H1 (cell line): ENCODE measurements around the gene TP53. TPM values are rescaled to one million over a fixed set of nuclear protein-coding genes. Genes with fewer than 3 reads are reported as not detected.

ENCODE experiments used
- CTCF ChIA-PET: fragments of 300-600 bp; sonication (Branson Sonifier 250); formaldehyde crosslinking; loops from one replicate; lab custom pipeline; 2021; ENCODE audit not compliant: partially characterized antibody; lab: Charles Lee
- POLR2A ChIA-PET: fragments of 300-600 bp; sonication (Branson Sonifier 250); formaldehyde crosslinking; loops from one replicate; lab custom pipeline; 2021; ENCODE audit warnings: inconsistent platforms; ENCODE audit not compliant: partially characterized antibody; lab: Charles Lee
- DNase-seq, 2 experiments: peaks; one replicate each; pipeline versions ENCODE4 v3.0.0 to v3.0.0-alpha.2; 2010 to 2022; ENCODE audit warnings: low spot score in 2 of 2, low read depth in 1 of 2, mixed read lengths in 1 of 2
- FAIRE-seq: peaks from 2 replicates; lab custom pipeline; 2011; peaks lifted over from hg19 to GRCh38; lab: Jason Lieb, UNC
- H2AFZ ChIP-seq: 2 replicates; pipeline ENCODE4 v1.8.1; 2012; ENCODE audit warnings: low read length, inconsistent platforms
- H2AK5ac ChIP-seq: 2 replicates; pipeline ENCODE4 v1.6.1; 2013; ENCODE audit warnings: low read depth, low read length
- H2BK120ac ChIP-seq: replicated peaks from 2 replicates; pipeline ENCODE3; 2013; ENCODE audit warnings: low read depth, low read length, inconsistent platforms
- H2BK12ac ChIP-seq: 2 replicates; pipeline ENCODE4 v1.6.1; 2013; ENCODE audit warnings: low read depth, low read length
- H2BK15ac ChIP-seq: 2 replicates; pipeline ENCODE4 v1.6.1; 2013; ENCODE audit warnings: low read length
- H2BK20ac ChIP-seq: 2 replicates; pipeline ENCODE4 v1.6.1; 2013; ENCODE audit warnings: low read length
- H2BK5ac ChIP-seq: 2 replicates; pipeline ENCODE4 v1.6.1; 2013; ENCODE audit warnings: low read depth, low read length
- H3K14ac ChIP-seq: 2 replicates; pipeline ENCODE4 v1.6.1; 2013; ENCODE audit warnings: inconsistent platforms; ENCODE audit not compliant: insufficient read length
- H3K18ac ChIP-seq: 2 replicates; pipeline ENCODE4 v1.6.1; 2013; ENCODE audit warnings: low read length; ENCODE audit errors: extremely low read depth
- H3K23ac ChIP-seq: 2 replicates; pipeline ENCODE4 v1.6.1; 2013; ENCODE audit warnings: inconsistent platforms; ENCODE audit not compliant: insufficient read length
- H3K23me2 ChIP-seq: 2 replicates; pipeline ENCODE4 v1.6.1; 2013; ENCODE audit warnings: low read depth, low read length
- H3K27ac ChIP-seq: 2 replicates; pipeline ENCODE4 v1.6.1; 2011; ENCODE audit warnings: low read depth, low read length, inconsistent platforms
- H3K27me3 ChIP-seq, 4 experiments: replicated peaks in 1 of 4; 1 replicate in 1 of 4; 2 replicates in 3 of 4; pipeline versions ENCODE4 v1.6.1 to v1.8.1; 2011 to 2013; ENCODE audit warnings: low read length in 3 of 4, mild to moderate bottlenecking in 3 of 4, inconsistent platforms in 2 of 4, mixed read lengths in 2 of 4, moderate library complexity in 1 of 4; ENCODE audit not compliant: control insufficient read depth in 3 of 4, insufficient read depth in 3 of 4; ENCODE audit errors: extremely low read depth in 1 of 4
- H3K36me3 ChIP-seq, 4 experiments: 2 replicates each; pipeline versions ENCODE4 v1.6.1 to v1.8.1; 2011 to 2013; ENCODE audit warnings: mild to moderate bottlenecking in 4 of 4, low read length in 3 of 4, moderate library complexity in 2 of 4, control low read depth in 1 of 4, inconsistent platforms in 1 of 4; ENCODE audit not compliant: insufficient read depth in 4 of 4, control insufficient read depth in 2 of 4
- H3K4ac ChIP-seq: replicated peaks from 2 replicates; pipeline ENCODE3; 2013; ENCODE audit warnings: low read length, low read depth, mixed read lengths, inconsistent platforms; ENCODE audit not compliant: insufficient read length
- H3K4me1 ChIP-seq, 4 experiments: replicated peaks in 1 of 4; 1 replicate in 1 of 4; 2 replicates in 3 of 4; pipeline versions ENCODE4 v1.6.1 to v1.8.1; 2011 to 2013; ENCODE audit warnings: low read length in 3 of 4, inconsistent platforms in 2 of 4, mixed read lengths in 1 of 4; ENCODE audit not compliant: insufficient read depth in 4 of 4, control insufficient read depth in 3 of 4
- H3K4me2 ChIP-seq, 2 experiments: 2 replicates each; pipeline versions ENCODE4 v1.6.1 to v1.8.1; 2011 to 2013; ENCODE audit warnings: low read depth in 2 of 2, low read length in 2 of 2, control low read depth in 1 of 2, inconsistent platforms in 1 of 2, mild to moderate bottlenecking in 1 of 2; ENCODE audit not compliant: insufficient read depth in 1 of 2
- H3K4me3 ChIP-seq, 4 experiments: fragments of 200-600, 300-600 bp in 1 of 4; sonication (generic), shearing (Covaris generic), sonication (Bioruptor Twin) in 1 of 4; 2 replicates each; pipeline versions ENCODE4 v1.5.1 to v1.8.1; 2011 to 2016; ENCODE audit warnings: low read length in 4 of 4, low read depth in 3 of 4, control low read depth in 2 of 4, inconsistent platforms in 2 of 4, mild to moderate bottlenecking in 2 of 4, mixed read lengths in 1 of 4, moderate library complexity in 1 of 4; ENCODE audit not compliant: insufficient read depth in 2 of 4; ENCODE audit errors: extremely low read depth in 1 of 4
- H3K56ac ChIP-seq: replicated peaks from 2 replicates; pipeline ENCODE3; 2013; ENCODE audit warnings: low read depth, mild to moderate bottlenecking, mixed read lengths, low read length, inconsistent platforms; ENCODE audit not compliant: insufficient read length
- H3K79me1 ChIP-seq: 2 replicates; pipeline ENCODE4 v1.6.1; 2013; ENCODE audit warnings: low read depth, low read length, control low read depth
- H3K79me2 ChIP-seq, 2 experiments: 2 replicates each; pipeline versions ENCODE4 v1.6.1 to v1.8.1; 2012 to 2013; ENCODE audit warnings: low read length in 2 of 2, mild to moderate bottlenecking in 2 of 2, inconsistent platforms in 1 of 2; ENCODE audit not compliant: insufficient read depth in 2 of 2, control insufficient read depth in 1 of 2
- H3K9ac ChIP-seq, 4 experiments: replicated peaks in 1 of 4; 1 replicate in 1 of 4; 2 replicates in 3 of 4; pipeline versions ENCODE4 v1.6.1 to v1.8.1; 2011 to 2013; ENCODE audit warnings: low read depth in 3 of 4, low read length in 3 of 4, control low read depth in 2 of 4, mild to moderate bottlenecking in 2 of 4, moderate library complexity in 2 of 4, inconsistent platforms in 1 of 4; ENCODE audit errors: extremely low read depth in 1 of 4
- H3K9me3 ChIP-seq, 2 experiments: 2 replicates each; pipeline versions ENCODE4 v1.6.1 to v1.8.1; 2012 to 2013; ENCODE audit warnings: mild to moderate bottlenecking in 2 of 2, moderate library complexity in 2 of 2, control low read depth in 1 of 2, inconsistent platforms in 1 of 2, low read depth in 1 of 2, low read length in 1 of 2, mixed read lengths in 1 of 2; ENCODE audit not compliant: insufficient read depth in 2 of 2
- H4K20me1 ChIP-seq, 2 experiments: replicated peaks in 1 of 2; 2 replicates each; pipeline versions ENCODE3 to v1.8.1; 2011 to 2013; ENCODE audit warnings: inconsistent platforms in 2 of 2, low read length in 2 of 2, mild to moderate bottlenecking in 1 of 2; ENCODE audit not compliant: insufficient read depth in 2 of 2, control insufficient read depth in 1 of 2
- H4K5ac ChIP-seq: 2 replicates; pipeline ENCODE4 v1.6.1; 2013; ENCODE audit warnings: low read length, low read depth, mixed read lengths, inconsistent platforms; ENCODE audit not compliant: insufficient read length
- H4K8ac ChIP-seq: 2 replicates; pipeline ENCODE4 v1.8.0; 2013; ENCODE audit warnings: mild to moderate bottlenecking, moderate library complexity, low read length, inconsistent platforms; ENCODE audit not compliant: insufficient read depth; ENCODE audit errors: extremely low read depth
- H4K91ac ChIP-seq: replicated peaks from 2 replicates; pipeline ENCODE3; 2013; ENCODE audit warnings: low read length, mixed read lengths, inconsistent platforms; ENCODE audit not compliant: insufficient read length
- BACH1 ChIP-seq: IDR thresholded peaks from 2 replicates; pipeline ENCODE4 v1.6.1; 2012; ENCODE audit warnings: low read length, improper control_type of control experiment
- CTBP2 ChIP-seq: IDR thresholded peaks from 2 replicates; pipeline ENCODE4 v1.7.0; 2011; ENCODE audit warnings: borderline replicate concordance, mild to moderate bottlenecking, moderate library complexity, mixed read lengths, low read length; ENCODE audit not compliant: insufficient read depth, insufficient read length
- EP300 ChIP-seq, 2 experiments: IDR thresholded peaks; 1 replicate in 1 of 2; 2 replicates in 1 of 2; pipeline ENCODE4 v1.6.1; 2011 to 2012; ENCODE audit warnings: low read depth in 2 of 2, low read length in 2 of 2, mild to moderate bottlenecking in 2 of 2, borderline replicate concordance in 1 of 2, inconsistent platforms in 1 of 2, moderate library complexity in 1 of 2
- HDAC2 ChIP-seq, 2 experiments: fragments of 300-600 bp in 1 of 2; sonication (generic) in 1 of 2; IDR thresholded peaks; 2 replicates each; pipeline ENCODE4 v1.6.1; 2011 to 2012; ENCODE audit warnings: low read depth in 2 of 2, low read length in 2 of 2, mild to moderate bottlenecking in 2 of 2, moderate library complexity in 2 of 2, borderline replicate concordance in 1 of 2, inconsistent platforms in 1 of 2
- KDM5A ChIP-seq: fragments of 200-600 bp; IDR thresholded peaks from 2 replicates; pipeline ENCODE4 v1.7.1; 2012; ENCODE audit warnings: mild to moderate bottlenecking, low read length, inconsistent platforms, mixed read lengths
- POLR2AphosphoS5 ChIP-seq: IDR thresholded peaks from 2 replicates; pipeline ENCODE4 v1.6.1; 2011; ENCODE audit warnings: low read depth, low read length
- RBBP5 ChIP-seq: IDR thresholded peaks from 2 replicates; pipeline ENCODE4 v1.7.1; 2012; ENCODE audit warnings: low read depth, mild to moderate bottlenecking, inconsistent platforms, low read length, moderate library complexity, borderline replicate concordance
- RXRA ChIP-seq: IDR thresholded peaks from 2 replicates; pipeline ENCODE4 v1.6.1; 2011; ENCODE audit warnings: low read depth, mild to moderate bottlenecking, low read length, moderate library complexity; ENCODE audit not compliant: insufficient read depth
- SIN3A ChIP-seq, 2 experiments: IDR thresholded peaks in 1 of 2; conservative IDR thresholded peaks in 1 of 2; 2 replicates each; pipeline ENCODE4 v1.6.1; 2011 to 2012; ENCODE audit warnings: low read length in 2 of 2, improper control_type of control experiment in 1 of 2, low read depth in 1 of 2, mild to moderate bottlenecking in 1 of 2
- SP2 ChIP-seq: IDR thresholded peaks from 2 replicates; pipeline ENCODE4 v1.6.1; 2012; ENCODE audit warnings: mild to moderate bottlenecking, low read length, inconsistent platforms
- ZNF274 ChIP-seq: IDR thresholded peaks from 2 replicates; pipeline ENCODE4 v1.7.0; 2012; ENCODE audit warnings: low read length, borderline replicate concordance; ENCODE audit errors: extremely low read depth
- WGBS, 2 experiments: shearing (Covaris generic) in 1 of 2; methylation state at CpG; one replicate each; pipeline versions ENCODE4 v1.1.6 to v1.1.7; 2013 to 2015; ENCODE audit warnings: low lambda C conversion rate in 2 of 2, mixed read lengths in 2 of 2, inconsistent platforms in 1 of 2, low coverage in 1 of 2, missing lambda C conversion rate in 1 of 2; ENCODE audit not compliant: insufficient replicate concordance in 2 of 2, insufficient coverage in 1 of 2, insufficient read length in 1 of 2; ENCODE audit errors: extremely low coverage in 1 of 2, missing lambda C conversion rate in 1 of 2; 5-methylcytosine and 5-hydroxymethylcytosine counted together
- polyA plus RNA-seq, 7 experiments: library from polyadenylated mRNA; depleted of rRNA in 3 of 7; stranded (reverse) in 5 of 7; unstranded in 2 of 7; fragments of >200 nt in 5 of 7; fragments of 200-250 nt in 2 of 7; gene quantifications; 1 replicate in 5 of 7; 2 replicates in 1 of 7; 4 replicates in 1 of 7; pipeline versions ENCODE4 v1.2.1 to v1.2.3, GENCODE V29; 2011 to 2013; ENCODE audit warnings: missing spikeins in 2 of 7, mixed read lengths in 2 of 7
- total RNA-seq: library from RNA; stranded (reverse); fragmentation: NEBNext Ultra II Directional; extraction: Animal tissue kit (Norgen Biotek cat#: 25700); gene quantifications from 2 replicates; pipeline ENCODE4 v1.2.1, GENCODE V29; 2021
- TF ChIP-seq, protein P1 (sequence below): IDR thresholded peaks from 2 replicates; pipeline ENCODE4 v1.6.1; 2011; ENCODE audit warnings: low read depth, mild to moderate bottlenecking, low read length; ENCODE audit not compliant: insufficient read depth

The TP53 gene
- total and polyA plus RNA-seq, 2 of the 8 experiments (the other 6 are each of a cell fraction or from before 2014, with no cell fraction given) = 143 to 198 TPM

DNA sequence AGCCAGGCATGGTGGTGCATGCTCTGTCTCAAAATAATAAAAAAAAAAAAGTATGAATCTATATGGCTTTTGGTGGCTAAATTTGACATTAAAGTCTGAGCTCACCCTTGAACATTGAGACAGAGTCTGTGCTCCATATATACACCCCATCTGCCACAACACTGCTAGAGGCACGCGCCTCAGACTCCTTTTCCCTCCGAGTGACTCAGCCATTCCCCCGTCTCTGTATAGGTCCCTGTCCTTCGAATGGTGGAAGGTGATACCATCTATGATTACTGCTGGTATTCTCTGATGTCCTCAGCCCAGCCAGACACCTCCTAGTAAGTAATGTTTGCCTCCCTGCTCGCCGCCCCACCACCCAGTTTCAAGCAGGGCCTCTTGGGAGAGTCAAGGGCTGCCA, 13.2 kb upstream of the TP53 start:
- 95% methylated on average over 7 of the region's 7 CpGs; no CpG with 5 or more reads in 1 of the 2 experiments for WGBS, 2 experiments
- H4K91ac ChIP-seq = no peak overlapping the region
- H3K4me1 ChIP-seq = peaks cover 2 to 15% (median 13%) of the 10 kb centered on the region in 4 experiments
- H4K8ac ChIP-seq = no peak overlapping the region
- no peak overlapping the region for H4K5ac ChIP-seq
- H3K23me2 ChIP-seq = peaks cover 11% of the 10 kb centered on the region; the same call in 1 of the 2 replicates
- DNase-seq (no peak), FAIRE-seq (no peak)
- H3K4me2 ChIP-seq = no peak overlapping the region
- no peak overlapping the region for H3K27ac ChIP-seq
- H3K4me3 ChIP-seq = no peak overlapping the region
- H3K36me3 ChIP-seq = peaks cover under 1 to 5% (median 2%) of the 10 kb centered on the region in 4 experiments; a peak in 4 of 8 replicates
- CTCF ChIA-PET = interaction anchor here (0.8 to 9.2 kb wide), 2 partner anchors 12 to 143 kb away, joined by 3 to 85 read pairs; partner anchors contain the start of genes TP53 and WRAP53
- peaks cover 2 to 3% of the 10 kb centered on the region in 2 experiments for H4K20me1 ChIP-seq
- H2BK15ac ChIP-seq = no peak overlapping the region
- no peaks in the 10 kb centered on the region for H3K79me1 ChIP-seq
- H2BK5ac ChIP-seq = no peak overlapping the region
- no peak overlapping the region for H2AK5ac ChIP-seq
- no peak overlapping the region for H3K56ac ChIP-seq
- H2BK12ac ChIP-seq = no peak overlapping the region
- peaks cover 0 to 3% (median 0%) of the 10 kb centered on the region in 4 experiments; a peak in 1 of 7 replicates for H3K27me3 ChIP-seq
- H3K9ac ChIP-seq = no peak overlapping the region
- H2BK20ac ChIP-seq = no peak overlapping the region
- POLR2A ChIA-PET = interaction anchor here (0.6 to 11.4 kb wide), 2 partner anchors 13 to 16 kb away, joined by 3 to 186 read pairs; partner anchors contain the start of genes TP53 and WRAP53
- H3K18ac ChIP-seq = no peak overlapping the region
- no peak overlapping the region for H3K23ac ChIP-seq
- no peaks in the 10 kb centered on the region for H3K79me2 ChIP-seq
- no peak overlapping the region for H2AFZ ChIP-seq
- no peak overlapping the region for H3K4ac ChIP-seq
- H2BK120ac ChIP-seq = no peak overlapping the region
- H3K14ac ChIP-seq = no peak overlapping the region
- no peaks in the 10 kb centered on the region for H3K9me3 ChIP-seq
- TF ChIP-seq RXRA (no peak), ZNF274 (no peak), RBBP5 (no peak), SP2 (no peak), EP300 (IDR thresholded peaks at IDR 0.05; ENCODE audit: borderline replicate concordance in 1 of 2, low read depth in 2 of 2, low read length in 2 of 2) (no peak), POLR2AphosphoS5 (no peak), CTBP2 (no peak), KDM5A (no peak), BACH1 (no peak), SIN3A (conservative IDR thresholded peaks at IDR 0.05 in 1 of 2, IDR thresholded peaks at IDR 0.05 in 1 of 2; ENCODE audit: low read depth in 1 of 2, low read length in 2 of 2) (no peak), HDAC2 (IDR thresholded peaks at IDR 0.05; ENCODE audit: borderline replicate concordance in 1 of 2, low read depth in 2 of 2, low read length in 2 of 2) (no peak)
- TF ChIP-seq, protein P1, sequence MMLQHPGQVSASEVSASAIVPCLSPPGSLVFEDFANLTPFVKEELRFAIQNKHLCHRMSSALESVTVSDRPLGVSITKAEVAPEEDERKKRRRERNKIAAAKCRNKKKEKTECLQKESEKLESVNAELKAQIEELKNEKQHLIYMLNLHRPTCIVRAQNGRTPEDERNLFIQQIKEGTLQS = no peak
